TTC549 (cell line): ENCODE results near the gene PI4KB.

Experiments used
- FAIRE-seq: peaks from 2 replicates; lab custom pipeline; 2012; peaks lifted over from hg19 to GRCh38; lab: Jason Lieb, UNC

Gene PI4KB

DNA sequence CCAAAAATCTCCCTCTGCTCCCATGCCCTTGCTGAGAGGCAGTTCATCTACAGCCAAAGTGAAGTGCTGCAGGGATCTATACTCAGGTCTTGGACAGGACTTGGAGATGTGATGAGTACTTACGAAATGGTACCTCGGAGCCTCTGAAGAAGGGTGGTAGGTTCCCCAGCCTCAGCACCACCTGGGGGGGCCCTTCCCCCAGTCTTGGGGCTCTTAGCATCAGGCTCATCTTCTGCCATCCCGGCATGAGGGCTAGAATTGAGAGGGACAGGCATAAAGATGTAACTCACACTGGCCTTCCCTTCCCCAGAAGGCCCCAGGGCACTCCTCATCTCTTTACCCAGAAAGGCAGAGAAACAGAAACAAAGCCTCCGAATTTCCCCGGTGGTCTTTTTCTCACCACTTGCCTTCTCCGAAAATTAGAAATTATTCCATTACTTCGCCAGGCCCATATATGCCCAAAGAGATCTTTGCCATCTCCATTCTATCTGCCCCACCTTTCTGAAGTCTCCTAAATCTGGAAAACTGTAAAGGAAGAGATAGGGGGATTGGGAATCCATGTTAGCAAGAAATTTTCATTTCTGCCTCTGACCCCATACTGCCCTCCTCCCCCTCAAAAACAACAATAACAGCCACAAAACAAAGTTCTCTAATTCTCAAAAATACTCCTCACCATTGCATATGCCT, 19.0 kb upstream of the PI4KB start:
- no peak for FAIRE-seq

DNA sequence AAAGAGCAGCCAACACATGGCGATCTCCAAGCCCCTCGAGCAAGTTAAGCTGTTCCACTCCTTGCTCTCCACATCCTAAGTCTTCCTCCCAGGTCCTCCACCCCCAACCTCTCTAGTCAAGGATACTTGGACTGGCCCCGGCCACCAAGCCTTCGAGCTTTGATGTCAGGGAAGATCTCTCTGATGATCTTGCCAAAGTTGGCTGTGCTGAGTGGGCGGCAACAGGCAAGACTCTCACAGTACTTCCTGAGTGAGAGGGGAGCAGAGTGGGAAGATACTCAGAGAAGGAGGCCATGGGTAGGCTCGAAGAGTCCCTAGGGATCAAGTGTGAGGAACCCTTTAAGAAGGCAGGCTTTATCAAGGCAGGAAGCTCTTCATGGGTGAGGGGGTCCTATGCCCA, 17.1 kb upstream of the PI4KB start:
- FAIRE-seq, result no peak

DNA sequence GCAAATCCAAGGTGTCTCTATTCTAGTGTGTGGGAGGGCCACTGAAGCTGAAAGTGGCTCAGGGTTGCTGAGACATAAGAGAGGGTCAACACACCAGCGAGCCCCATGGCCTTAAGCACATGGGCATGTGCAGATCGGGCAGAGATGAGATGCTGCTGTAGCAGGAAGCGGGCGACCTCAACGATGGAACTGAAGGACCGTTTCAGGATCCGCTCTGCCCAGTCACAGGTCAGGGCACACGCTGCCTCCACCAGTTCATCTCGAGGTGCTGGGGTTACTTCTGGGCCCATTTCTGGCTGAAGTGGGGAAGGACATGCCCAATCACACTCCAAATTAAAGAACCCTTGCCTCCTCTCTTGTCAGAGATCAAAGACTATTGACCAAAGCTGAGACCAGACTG, 16.4 kb upstream of the PI4KB start:
- FAIRE-seq, result no peak

DNA sequence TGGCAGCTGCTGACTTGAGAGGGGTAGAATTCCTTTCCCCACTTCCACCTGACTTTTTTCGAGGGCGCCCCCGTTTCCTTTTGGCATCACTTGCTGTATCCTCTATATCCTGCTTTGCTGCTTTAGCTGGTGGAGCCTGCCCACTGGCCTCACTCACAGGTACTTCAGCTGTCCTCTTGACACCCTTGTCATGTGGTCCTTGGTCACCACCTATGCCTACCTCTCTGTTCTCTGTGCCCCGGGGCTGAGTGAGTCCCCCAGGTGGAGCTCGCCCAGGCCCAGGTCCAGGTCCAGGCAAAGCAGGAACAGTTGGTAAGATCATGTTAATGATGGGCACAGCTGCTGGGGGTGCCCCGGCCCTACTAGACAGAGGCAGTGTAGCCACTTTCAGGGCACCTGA, 15.4 kb upstream of the PI4KB start:
- FAIRE-seq, result no peak

DNA sequence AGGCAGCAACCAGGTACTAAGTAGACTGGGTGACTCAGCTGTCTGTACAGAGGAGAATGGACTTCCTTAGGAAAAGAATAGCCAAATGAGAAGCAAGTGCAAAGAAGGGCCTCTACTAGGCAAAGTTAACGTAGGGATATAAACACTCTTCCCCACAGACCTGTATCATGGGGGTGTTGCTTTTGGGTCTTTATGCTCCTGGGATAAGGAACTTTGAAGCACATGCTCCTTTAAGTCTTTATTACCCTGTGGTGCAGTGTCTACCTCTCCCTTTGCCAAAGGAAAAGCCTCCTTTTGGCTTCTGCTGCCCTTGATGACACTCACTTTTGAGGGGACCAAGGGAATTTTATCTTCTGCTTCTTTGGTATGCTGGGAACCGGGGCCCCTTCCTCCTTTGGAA, 14.8 kb upstream of the PI4KB start:
- no peak for FAIRE-seq

DNA sequence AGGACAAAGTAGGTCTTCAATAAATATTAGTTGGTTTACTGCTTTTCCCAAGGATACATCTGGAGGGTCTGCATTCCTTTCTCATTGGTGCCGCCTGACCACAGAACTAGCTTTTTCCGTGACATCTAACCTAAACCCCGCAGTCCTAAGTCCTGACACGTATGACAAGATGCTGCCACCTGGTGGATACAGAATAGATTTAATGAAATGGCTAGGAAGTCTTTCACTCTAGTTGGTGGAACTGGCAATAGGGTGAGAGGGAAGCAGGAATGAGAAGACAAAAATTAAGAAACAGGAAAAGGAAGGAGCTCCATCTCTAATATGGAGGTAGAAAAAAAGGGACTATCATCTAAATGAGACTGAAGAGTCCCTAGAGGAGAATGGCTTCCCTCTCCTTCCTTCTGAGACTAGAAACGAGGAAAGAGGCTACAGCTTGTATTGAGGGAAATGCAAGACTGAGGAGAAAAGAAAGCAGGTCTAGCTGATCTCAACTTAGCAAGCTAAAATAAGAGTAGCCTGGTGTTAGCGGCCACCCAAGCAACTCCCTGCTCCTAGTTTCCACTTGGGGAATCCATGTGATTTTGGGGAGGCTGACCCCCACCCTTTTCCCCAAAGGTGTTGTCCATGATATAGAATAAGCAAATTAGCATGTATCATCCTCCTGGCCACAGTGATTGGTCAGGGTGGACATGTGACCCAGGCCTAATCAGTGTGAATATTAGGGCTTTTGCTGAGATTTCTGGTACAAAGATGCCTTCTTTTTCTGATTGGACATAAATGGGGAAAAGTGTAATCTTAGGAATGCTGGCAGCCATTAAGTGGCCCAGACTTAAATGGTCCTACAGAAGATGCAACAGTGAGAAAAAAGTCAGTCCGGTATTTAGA, 13.9 kb upstream of the PI4KB start:
- FAIRE-seq, result peak; percentile 98

DNA sequence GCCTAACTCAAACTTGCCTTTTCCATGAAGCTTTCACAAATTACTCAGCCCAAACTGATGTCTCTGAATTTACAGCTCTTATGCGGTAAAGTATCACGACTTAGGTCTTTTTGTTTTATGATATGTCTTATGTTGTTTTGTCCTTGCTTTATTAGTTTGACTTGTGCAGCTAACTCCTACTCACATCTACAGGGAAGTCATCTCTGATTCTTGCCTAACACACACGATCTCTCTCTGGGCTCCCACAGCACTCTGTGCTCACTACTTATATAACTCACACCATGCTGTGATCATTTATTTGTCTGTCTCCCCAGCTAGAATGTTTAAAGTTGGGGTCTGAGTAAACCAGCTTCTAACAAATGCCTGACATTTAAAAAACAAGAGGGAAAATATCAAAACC, 9.3 kb upstream of the PI4KB start:
- no peak for FAIRE-seq

DNA sequence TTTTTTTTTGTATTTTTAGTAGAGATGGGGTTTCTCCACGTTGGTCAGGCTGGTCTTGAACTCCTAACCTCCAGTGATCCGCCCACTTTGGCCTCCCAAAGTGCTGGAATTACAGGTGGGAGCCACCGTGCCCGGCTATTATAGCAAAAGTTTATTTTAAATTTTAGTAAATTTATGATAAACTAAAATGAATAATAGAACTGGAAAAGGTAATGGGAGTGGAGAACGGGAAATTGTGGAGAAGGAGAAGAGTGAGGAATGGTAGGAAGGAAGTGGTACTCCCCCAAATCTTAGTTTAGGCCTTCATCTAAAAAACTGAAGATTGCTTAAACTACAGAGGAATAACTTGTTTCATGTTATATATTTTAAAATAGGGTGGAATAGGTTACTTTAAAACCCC, 7.6 kb upstream of the PI4KB start:
- FAIRE-seq, result no peak

DNA sequence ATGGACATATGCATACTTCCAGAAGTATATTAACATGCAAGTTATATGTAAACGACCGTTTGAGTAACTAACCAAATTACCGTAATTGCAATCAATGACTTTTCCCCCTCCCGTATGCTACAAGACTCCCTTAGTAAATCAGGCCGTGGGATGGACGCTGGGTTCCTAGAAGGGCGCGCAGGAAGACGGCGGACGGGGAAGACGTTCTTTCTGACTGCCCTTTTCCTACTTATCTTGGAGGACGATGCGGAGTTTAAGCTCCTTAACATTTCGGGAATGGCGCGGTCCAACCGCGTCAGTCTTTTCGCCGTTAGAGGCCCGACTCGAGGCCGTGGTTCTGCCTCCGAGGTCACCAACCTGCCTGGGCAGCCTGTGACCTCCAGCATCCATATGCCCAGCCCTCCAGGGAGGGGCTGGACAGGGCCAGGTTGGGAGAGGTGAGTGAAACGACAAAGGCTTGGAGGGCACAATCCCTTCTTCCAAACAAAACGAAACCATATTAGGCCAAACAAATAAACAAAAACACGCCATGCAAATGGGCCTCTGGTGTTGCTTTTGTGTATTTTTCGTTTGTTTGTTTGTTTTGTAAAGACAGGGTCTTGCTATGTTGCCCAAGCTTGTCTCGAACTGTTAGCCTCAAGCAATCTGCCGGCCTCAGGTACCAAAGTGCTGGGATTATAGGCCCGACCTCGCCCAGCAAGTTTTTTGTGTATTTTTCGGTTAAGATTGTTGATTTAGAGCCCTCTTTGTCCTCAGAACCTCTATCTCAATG, 873 bp upstream of the PI4KB start:
- FAIRE-seq, result no peak

DNA sequence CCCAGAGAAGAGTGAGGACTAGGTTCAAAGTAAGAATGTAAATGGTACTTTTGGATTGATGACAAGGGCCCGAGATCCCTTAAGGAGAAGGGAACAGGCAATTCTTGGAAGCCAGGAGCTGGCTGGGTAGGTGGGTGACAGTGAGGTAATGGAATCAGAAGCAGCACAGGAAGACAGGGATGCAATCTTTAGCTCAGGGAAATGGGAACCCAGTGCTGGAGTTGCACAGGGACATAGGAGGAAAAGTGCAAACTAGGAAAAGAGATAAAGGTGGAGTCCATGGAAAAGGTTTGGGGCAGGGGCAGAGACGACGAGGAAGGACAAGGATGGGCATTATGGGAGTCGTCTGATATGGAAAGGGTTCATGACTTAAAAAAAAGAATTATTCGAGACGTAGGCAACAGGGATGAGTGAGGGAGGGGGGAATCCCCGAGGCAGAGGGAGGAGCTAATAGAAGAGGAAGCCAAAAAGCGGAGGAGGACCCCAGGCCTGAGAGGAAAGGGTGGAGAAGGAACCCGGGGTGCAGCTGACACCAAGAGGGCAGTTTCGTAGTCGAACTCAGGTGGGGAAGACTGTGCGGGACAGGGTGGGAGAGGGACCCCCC, 495 bp downstream of the PI4KB start:
- no peak for FAIRE-seq

DNA sequence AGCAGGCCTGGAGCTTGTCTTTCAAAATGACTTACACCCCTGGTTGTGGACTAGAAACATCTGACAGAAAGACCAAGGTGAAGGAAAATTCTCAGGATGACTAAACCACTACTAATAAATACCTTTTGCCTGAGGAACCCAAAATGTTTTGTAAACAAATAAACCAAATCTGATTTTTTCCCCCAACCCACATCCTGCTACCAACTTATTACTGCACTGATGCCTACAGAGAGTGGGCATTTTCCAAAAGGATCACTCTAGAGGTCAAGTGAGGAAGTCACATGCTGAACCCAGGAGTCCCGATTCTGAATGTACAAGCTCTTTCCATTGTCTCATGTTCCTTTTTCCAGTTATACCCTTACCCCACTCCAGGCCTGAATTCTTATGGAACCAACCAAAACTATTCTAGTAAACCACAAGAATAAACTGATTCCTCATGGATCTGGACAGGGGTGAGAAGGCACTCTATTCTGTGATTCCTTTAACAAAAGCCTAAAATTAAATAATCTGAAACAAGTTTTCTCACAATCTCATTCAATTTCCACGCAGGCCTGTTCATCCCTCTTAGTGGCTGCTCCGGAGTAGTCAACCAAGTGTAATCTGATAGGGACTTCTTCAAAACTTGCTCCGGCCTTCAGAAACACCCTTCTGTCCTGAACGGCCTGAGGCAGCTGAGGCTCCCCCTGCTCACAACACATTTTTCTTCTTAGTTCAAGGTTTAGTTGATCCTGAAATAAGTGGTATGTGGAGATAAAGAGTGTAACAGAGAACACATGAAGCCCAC, 1.4 kb downstream of the PI4KB start:
- no peak for FAIRE-seq

DNA sequence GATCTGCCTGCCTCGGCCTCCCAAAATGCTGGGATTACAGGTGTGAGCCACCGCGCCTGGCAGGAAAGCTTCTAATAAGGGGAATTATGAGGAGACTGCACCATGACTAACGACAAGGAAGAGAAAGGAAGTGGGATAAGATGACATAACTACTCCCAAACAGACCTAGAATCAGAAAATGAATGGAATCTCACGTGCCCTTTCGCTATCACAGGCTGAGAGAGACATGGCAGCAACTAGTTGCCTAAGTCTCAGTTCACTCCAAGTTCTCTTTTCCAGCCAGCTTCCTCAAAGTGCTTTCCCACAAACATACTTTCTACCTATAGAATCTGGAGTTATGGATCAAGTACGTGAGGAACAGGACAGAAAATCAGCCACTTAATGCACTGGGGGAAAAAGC, 2.0 kb downstream of the PI4KB start:
- no peak for FAIRE-seq

DNA sequence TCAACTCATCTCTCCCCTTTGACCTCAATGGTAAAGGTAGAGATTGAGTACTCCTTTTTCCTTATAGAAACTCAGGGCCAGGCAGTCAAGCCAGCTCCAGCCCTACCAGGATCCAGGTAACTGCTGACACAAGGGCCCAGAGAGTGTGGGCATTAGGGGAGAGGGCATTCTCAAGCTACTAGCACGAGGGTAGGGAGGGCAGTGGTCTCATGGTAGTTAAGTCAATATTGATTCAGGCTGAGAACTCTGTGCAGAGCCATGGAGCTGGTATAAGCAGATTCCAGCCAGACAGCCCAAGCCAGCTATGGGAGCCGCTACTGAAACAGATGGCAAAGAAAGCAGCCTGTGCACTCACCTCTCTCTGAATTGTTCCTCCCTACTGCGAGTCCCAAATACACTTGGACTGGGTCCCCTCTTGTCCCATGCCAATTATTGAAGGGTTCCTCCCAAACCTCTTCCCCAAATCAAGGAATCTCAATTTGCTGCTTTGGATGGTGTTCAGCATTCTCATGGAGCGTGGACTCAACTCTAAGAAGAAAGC, 2.8 kb downstream of the PI4KB start:
- FAIRE-seq, result no peak

DNA sequence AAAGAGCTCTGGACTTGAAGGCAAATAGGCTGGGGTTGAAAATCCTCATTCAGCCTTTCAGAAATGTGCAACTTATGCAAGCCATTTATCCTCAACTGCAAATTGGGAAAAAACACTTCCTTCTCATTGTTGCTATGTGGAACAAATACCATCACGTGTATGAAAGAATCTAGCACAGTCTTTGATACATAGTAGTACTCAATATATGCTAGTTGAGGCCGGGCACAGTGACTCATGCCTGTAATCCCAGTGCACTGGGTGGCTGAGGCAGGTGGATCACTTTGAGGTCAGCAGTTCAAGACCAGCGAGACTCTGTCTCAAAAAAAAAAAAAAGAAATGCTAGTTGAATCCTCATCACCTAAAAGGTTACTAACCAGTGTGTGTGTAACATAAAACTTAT, 8.2 kb downstream of the PI4KB start:
- no peak for FAIRE-seq

DNA sequence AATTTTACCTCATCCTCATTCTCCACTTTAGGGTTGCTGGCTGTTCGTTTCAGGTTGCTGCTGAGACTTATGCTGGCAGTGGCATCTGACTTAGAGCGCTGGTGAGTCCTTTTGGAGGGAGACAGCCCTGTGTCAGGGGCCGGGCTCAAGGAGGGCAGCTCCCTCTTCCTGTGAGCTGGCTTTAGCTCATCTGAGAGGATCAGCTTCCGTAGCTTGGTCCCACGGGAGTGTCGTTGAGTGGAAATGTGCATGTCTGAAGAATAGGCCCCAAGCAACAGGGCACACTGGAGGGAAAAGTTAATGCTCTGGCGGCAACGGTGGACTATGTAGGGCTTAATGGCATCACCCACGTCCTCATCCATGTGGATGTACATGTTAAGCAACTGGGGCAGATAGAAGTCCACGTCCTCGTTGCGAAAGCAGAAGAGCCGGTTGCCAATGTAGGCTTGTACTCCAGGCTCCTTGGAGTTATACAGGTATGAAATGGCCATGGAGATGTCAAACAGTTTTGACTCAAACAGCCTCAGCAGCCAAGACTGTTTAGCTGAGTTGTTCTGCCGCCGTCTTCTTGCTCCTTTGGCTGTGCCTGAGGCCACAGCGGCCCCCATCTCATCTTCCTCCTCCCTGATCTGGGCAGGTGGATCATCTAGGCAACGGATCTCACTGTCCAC, 11.5 kb downstream of the PI4KB start:
- no peak for FAIRE-seq

DNA sequence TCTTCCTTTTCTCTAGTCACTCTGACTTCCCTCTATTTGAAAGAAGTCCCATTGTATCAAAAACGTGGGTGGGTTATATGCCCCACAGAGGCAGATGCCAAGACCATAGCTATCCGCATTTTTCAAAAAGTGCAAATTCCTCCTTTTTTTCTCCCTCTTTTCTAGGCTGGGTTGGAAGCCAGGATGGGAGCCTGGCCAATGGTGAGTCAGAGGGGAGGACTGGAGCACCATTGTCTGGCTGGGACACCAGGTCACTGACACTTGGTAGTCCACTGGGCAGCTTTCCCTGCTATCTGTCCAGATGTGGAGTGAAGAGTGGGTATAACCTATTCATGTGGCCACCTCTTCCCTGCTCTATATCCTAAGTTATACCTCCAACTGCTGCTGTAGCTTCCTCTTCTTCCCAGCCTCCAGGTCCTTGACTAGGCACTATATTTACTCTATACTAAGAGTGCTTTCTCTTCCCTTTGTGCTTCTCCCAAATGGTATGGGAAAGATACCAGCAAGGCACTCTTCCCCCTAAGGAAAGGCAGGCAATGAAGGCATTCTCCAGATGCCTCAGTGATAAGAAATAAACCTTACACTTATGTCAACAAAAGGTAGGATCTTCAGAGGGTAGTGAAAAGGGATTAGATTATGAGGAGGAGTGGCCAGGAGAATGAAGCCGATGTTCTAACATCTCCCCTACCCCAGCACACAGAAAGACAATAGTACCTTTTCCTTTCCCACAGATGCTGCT, 12.9 kb downstream of the PI4KB start:
- FAIRE-seq, result no peak

DNA sequence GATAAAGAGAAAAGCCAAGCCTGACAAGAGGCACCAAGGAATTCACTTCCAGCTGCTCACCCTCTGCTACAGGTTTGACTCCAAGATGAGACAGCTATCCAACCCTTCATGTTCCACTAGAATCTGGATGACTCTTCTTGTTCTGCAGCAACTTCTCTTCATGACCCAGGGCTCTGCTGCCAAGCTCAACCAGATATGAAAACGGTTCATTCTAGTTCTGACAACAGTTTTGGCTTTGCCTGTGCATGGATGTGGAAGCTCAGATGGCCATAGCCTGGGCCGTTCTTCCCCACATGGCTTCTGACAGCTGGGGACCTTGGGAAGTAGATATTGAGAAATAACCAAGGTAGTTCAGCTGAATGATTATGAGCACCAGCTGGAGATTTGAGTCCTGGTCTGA, 13.7 kb downstream of the PI4KB start:
- no peak for FAIRE-seq

DNA sequence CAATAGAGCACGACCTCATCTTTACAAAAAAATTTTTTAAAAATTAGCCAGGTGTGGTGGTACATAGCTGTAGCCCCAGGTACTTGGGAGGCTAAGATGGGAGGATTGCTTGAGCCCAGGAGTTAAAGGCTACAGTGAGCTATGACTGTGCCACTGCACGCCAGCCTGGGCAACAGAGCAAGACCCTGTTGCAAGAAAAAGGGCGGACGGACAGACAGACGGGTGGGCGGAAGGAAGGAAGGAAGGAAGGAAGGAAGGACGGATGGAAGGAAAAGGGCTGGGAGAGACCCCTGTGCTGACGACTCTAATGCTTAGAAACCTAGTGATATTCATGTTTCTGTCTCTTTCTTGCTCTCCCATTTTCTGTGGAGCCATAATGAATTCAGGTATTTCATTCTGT, 14.4 kb downstream of the PI4KB start:
- no peak for FAIRE-seq

DNA sequence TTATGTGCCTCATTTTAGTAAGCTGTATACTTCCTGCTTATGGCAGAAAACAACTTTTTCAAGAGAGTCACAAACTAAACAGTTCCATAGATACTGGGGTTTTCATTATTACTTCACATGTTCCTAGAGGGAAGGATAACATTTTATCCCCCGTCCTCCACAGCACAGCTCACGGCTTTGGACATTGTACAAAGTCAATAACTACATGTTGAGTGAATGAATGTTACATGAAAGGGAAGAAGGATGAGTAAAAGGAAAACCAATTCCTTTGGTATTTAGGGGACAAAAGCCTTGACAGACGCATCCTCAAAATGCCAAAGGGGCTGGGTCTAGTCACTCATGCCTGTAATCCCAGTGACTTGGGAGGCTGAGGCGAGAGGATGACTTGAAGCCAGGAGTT, 14.8 kb downstream of the PI4KB start:
- no peak for FAIRE-seq

DNA sequence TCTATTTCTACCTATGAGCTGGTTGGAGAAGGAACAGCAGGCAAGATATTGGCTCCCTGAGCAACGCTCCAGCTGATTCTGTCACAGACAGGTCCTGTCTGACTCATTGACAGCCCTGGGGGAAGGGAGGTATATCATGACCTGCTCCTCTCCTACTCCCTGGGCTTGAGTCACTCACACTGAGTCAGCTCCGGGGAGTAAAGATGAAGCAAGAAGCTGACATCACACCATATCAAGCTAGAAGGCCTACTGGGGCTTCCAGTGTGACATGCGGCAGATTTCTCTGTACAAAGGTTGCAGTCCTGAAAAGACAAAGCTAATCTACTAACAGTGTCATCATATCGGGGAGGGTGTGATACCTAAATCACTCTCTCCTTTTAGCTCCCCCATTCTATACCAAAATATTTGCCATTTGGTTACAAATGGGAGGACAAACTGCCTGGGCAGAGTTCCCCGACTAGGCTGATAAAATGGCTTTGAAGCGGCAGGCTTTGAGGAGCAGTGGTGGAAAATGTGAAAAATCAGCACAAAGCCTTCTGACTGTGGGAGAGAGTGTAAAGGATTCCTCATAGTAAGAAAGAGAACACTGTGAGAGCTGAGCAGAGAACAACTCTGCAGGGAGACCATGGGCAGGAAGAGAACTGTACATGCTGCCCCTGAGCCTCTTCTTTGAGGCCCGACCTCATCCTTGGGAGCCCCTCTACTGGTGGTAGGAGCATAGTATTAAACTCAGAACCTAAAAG, 15.5 kb downstream of the PI4KB start:
- FAIRE-seq, result no peak
